Esophagus muscularis mucosa (tissue), 4 donors: ENCODE measurements around the gene BCO2. TPM values are rescaled to one million over a fixed set of nuclear protein-coding genes. Genes with fewer than 3 reads are reported as not detected.
"Not testable (repeated sequence)": the region's sequence is repeated elsewhere in the genome, so short reads cannot be mapped to it uniquely, and the experiment has no call there.

Source experiments
- DNase-seq: peaks from one replicate; pipeline ENCODE4 v3.0.0-alpha.2; 2017; ENCODE audit errors: extremely low spot score
- H3K27ac ChIP-seq, 4 donors: fragments of 200-600 bp; sonication (generic); replicated peaks in 1 of 4; 1 replicate in 3 of 4; 2 replicates in 1 of 4; pipeline ENCODE4 v1.5.1; 2016 to 2019; ENCODE audit warnings: mild to moderate bottlenecking in 1 of 4
- H3K27me3 ChIP-seq, 4 donors: fragments of 200-600 bp; sonication (generic); one replicate each; pipeline versions ENCODE4 v1.5.1 to v1.6.0; 2016 to 2019
- H3K36me3 ChIP-seq, 4 donors: fragments of 200-600 bp; sonication (generic); one replicate each; pipeline ENCODE4 v1.5.1; 2016 to 2019
- H3K4me1 ChIP-seq, 4 donors: fragments of 200-600 bp; sonication (generic); one replicate each; pipeline ENCODE4 v1.5.1; 2016 to 2019
- H3K4me3 ChIP-seq, 4 donors: fragments of 200-600 bp; sonication (generic); 1 replicate in 2 of 4; 2 replicates in 2 of 4; pipeline ENCODE4 v1.5.1; 2016 to 2019; ENCODE audit warnings: mild to moderate bottlenecking in 4 of 4, moderate library complexity in 1 of 4
- H3K9me3 ChIP-seq, 4 donors: fragments of 200-600 bp; sonication (generic); 1 replicate in 3 of 4; 2 replicates in 1 of 4; pipeline ENCODE4 v1.5.1; 2016 to 2019
- EP300 ChIP-seq: sonication (generic); formaldehyde crosslinking; IDR thresholded peaks from one replicate; pipeline ENCODE4 v1.6.1; 2017; ENCODE audit warnings: antibody characterized with exemption
- POLR2A ChIP-seq: fragments of 450-650 bp; IDR thresholded peaks from one replicate; pipeline ENCODE4 v1.6.1; 2017; ENCODE audit warnings: antibody characterized with exemption, moderate library complexity, mild to moderate bottlenecking, low read depth
- POLR2AphosphoS5 ChIP-seq, 2 donors: sonication (generic); formaldehyde crosslinking; IDR thresholded peaks; one replicate each; pipeline ENCODE4 v1.6.1; 2017; ENCODE audit warnings: antibody characterized with exemption in 2 of 2
- WGBS: methylation state at CpG from one replicate; pipeline ENCODE4 v1.1.5; 2018; 5-methylcytosine and 5-hydroxymethylcytosine counted together
- intact Hi-C: fragments of 100-400 bp; cut with DNase I; formaldehyde crosslinking; loops from one replicate; pipeline ENCODE4 v1.15.1; 2023
- total RNA-seq, 4 donors: library from RNA; depleted of rRNA; stranded (reverse); fragments of >200 nt; gene quantifications; one replicate each; pipeline versions ENCODE4 v1.1.0 to v1.2.1, GENCODE V29; 2016
- TF ChIP-seq, protein P1 (sequence below), 3 experiments: fragments of 200-600 bp in 2 of 3; fragments of 450-650 bp in 1 of 3; sonication (generic) in 2 of 3; IDR thresholded peaks; one replicate each; pipeline ENCODE4 v1.5.1; 2017 to 2019; ENCODE audit warnings: antibody characterized with exemption in 3 of 3, mild to moderate bottlenecking in 2 of 3, moderate library complexity in 1 of 3

BCO2 gene
- total RNA-seq, 4 donors from 2014 or later = 1.4 to 11.6 (median 3.1) TPM

DNA sequence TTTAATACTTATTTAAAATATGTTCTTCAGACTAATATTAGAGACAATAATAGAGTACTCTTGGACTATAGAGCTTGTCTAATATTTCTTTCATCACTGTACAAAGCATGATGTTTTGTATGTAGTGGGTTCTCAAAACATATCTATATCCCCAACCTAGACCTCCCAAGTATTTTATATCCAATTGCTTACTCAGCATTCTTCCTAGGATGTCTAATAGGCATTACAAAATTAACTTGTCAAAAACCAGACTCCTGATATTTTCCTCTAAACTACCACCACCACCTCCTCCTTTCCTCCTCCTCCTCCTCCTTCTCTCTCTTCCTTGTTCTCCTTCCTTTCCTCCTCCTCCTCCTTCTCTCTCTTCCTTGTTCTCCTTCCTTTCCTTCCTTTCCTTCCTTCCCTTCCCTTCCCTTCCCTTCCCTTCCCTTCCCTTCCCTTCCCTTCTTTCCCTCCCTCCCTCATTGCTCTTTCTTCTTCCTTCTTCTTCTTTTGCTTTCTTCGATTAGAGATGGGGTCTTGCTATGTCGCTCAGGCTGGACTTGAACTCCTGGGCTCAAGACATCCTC lies 21.3 kb downstream of the BCO2 start:
- WGBS = 97% methylated on average over 2 of the region's 2 CpGs
- TF ChIP-seq, protein P1, sequence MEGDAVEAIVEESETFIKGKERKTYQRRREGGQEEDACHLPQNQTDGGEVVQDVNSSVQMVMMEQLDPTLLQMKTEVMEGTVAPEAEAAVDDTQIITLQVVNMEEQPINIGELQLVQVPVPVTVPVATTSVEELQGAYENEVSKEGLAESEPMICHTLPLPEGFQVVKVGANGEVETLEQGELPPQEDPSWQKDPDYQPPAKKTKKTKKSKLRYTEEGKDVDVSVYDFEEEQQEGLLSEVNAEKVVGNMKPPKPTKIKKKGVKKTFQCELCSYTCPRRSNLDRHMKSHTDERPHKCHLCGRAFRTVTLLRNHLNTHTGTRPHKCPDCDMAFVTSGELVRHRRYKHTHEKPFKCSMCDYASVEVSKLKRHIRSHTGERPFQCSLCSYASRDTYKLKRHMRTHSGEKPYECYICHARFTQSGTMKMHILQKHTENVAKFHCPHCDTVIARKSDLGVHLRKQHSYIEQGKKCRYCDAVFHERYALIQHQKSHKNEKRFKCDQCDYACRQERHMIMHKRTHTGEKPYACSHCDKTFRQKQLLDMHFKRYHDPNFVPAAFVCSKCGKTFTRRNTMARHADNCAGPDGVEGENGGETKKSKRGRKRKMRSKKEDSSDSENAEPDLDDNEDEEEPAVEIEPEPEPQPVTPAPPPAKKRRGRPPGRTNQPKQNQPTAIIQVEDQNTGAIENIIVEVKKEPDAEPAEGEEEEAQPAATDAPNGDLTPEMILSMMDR (IDR thresholded peaks at IDR 0.05) = no peak
- no peak for TF ChIP-seq EP300
- TF ChIP-seq POLR2A = no peak
- no peak for TF ChIP-seq POLR2AphosphoS5 (IDR thresholded peaks at IDR 0.05)
- Histone ChIP-seq H3K4me3 (no peak overlapping the region), H3K27me3 (no peaks in the 10 kb centered on the region), H3K27ac (no peak overlapping the region), H3K4me1 (no peaks in the 10 kb centered on the region), H3K36me3 (peaks cover 0 to 32% (median 0%) of the 10 kb centered on the region in 4 donors), H3K9me3 (no peaks in the 10 kb centered on the region)
- no peak for DNase-seq
- intact Hi-C loops = no loop called here

GRCh38 chr11:112199101-112199500 lies 23.8 kb downstream of the BCO2 start:
- H3K4me3 ChIP-seq, H3K4me1 ChIP-seq, intact Hi-C loops, H3K27ac ChIP-seq, H3K27me3 ChIP-seq, DNase-seq, H3K9me3 ChIP-seq: not testable (repeated sequence)
- 92% methylated on average over 4 of the region's 4 CpGs for WGBS
- H3K36me3 ChIP-seq = peaks cover 0 to 34% (median 3%) of the 10 kb centered on the region in 4 donors

DNA sequence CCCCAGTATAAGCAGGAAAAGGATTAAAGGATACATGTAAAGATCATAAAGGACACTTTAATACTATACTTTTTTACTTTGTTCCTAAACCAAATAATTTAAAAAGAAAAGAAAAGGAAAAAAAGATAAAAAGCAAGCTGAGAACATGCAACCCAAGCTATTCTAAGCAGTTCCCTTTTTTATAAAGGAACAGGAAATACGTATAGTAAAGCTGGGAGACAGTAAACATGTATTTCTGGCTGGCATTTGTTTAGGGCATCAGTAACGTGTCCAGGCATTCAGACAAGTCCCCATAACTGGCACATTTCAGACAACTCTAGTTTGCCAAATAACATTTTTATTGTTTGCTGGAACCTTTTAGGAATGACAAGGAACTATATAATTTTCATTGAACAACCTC lies 24.9 kb downstream of the BCO2 start:
- Histone ChIP-seq H3K9me3 (no peaks in the 10 kb centered on the region), H3K36me3 (peaks cover 0 to 30% (median 5%) of the 10 kb centered on the region in 4 donors), H3K27me3 (no peaks in the 10 kb centered on the region), H3K4me1 (no peaks in the 10 kb centered on the region), H3K4me3 (no peak overlapping the region), H3K27ac (no peak overlapping the region)
- TF ChIP-seq EP300 (no peak), POLR2A (no peak), POLR2AphosphoS5 (IDR thresholded peaks at IDR 0.05) (no peak)
- TF ChIP-seq, protein P1 (IDR thresholded peaks at IDR 0.05) = no peak
- no peak for DNase-seq
- intact Hi-C loops = no loop called here
- 36% methylated on average over 2 of the region's 2 CpGs for WGBS

DNA sequence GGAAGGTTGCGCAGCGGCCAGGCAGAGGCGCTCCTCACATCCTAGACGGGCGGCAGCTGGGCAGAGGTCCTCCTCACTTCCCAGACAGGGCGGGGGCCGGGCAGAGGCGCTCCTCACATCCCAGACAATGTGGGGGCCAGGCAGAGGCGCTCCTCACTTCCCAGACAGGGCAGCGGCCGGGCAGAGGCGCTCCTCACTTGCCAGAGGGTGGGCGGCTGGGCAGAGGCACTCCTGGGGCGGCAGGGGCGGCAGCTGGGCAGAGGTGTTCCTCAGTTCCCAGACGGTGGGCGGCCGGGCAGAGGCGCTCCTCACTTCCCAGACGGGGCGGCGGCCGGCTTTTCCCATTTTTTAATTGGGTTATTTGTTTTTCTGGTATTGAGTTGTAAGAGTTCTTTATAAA lies 30.8 kb downstream of the BCO2 start:
- WGBS = 96% methylated on average over 23 of the region's 23 CpGs
- no peak for TF ChIP-seq POLR2A
- no peak for TF ChIP-seq EP300
- TF ChIP-seq, protein P1 (IDR thresholded peaks at IDR 0.05) = no peak
- no peak for TF ChIP-seq POLR2AphosphoS5 (IDR thresholded peaks at IDR 0.05)
- intact Hi-C loops = no loop called here
- no peak for DNase-seq
- Histone ChIP-seq H3K27me3 (no peaks in the 10 kb centered on the region), H3K27ac (no peak overlapping the region), H3K4me3 (no peak overlapping the region), H3K36me3 (peaks cover 0 to 26% (median 13%) of the 10 kb centered on the region in 4 donors), H3K9me3 (no peaks in the 10 kb centered on the region), H3K4me1 (no peaks in the 10 kb centered on the region)

DNA sequence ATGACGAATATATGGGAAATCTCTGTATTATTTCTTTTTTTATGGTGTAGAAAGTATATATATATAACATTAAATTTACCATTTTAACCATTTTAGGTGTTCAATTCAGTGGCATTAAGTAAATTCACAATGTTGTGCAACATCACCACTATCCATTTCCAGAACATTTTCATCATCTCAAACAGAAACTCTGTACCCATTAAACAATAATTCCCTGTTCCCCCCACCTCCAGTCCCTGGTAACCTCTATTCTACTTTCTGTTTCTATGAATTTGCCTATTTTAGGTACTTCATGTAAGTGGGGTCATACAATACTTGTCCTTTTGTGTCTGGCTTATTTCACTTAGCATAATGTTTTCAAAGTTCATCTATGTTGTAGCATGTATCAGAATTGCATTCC lies 35.6 kb downstream of the BCO2 start:
- DNase-seq = no peak
- H3K9me3 ChIP-seq = no peaks in the 10 kb centered on the region
- H3K27me3 ChIP-seq = no peaks in the 10 kb centered on the region
- WGBS = 94% methylated on average over 1 of the region's 1 CpG
- H3K4me1 ChIP-seq = no peaks in the 10 kb centered on the region
- no peak overlapping the region for H3K27ac ChIP-seq
- no peak for TF ChIP-seq POLR2A
- intact Hi-C loops = loop anchor here (10.0 kb wide), 1 partner anchor 1084 kb away; no protein-coding TSS in a partner anchor
- H3K36me3 ChIP-seq = peaks cover 0 to 8% (median 2%) of the 10 kb centered on the region in 4 donors
- no peak overlapping the region for H3K4me3 ChIP-seq

- TF ChIP-seq POLR2AphosphoS5 (IDR thresholded peaks at IDR 0.05) (no peak), POLR2A (no peak), EP300 (no peak)
- TF ChIP-seq, protein P1 (IDR thresholded peaks at IDR 0.05) = no peak
- 55% methylated on average over 2 of the region's 2 CpGs for WGBS
- Histone ChIP-seq H3K27me3 (no peaks in the 10 kb centered on the region), H3K4me3 (no peak overlapping the region), H3K9me3 (no peaks in the 10 kb centered on the region), H3K27ac (no peak overlapping the region), H3K36me3 (peaks cover 0 to 5% (median 0%) of the 10 kb centered on the region in 4 donors), H3K4me1 (no peaks in the 10 kb centered on the region)
- intact Hi-C loops = loop anchor here (10.0 kb wide), 1 partner anchor 1083 kb away; no protein-coding TSS in a partner anchor
- no peak for DNase-seq
These were observed 36.2 kb downstream of the BCO2 start for GRCh38 chr11:112211536-112211935.
